ELF-1 (cell line): ENCODE results near the gene LRP1B.

Experiments used
- DNase-seq: peaks from one replicate; pipeline ENCODE4 v3.0.0-alpha.2; 2016; ENCODE audit warnings: low read depth, low spot score

Gene LRP1B

GRCh38 chr2:142041996-142042395, 88.8 kb downstream of the LRP1B start:
- no peak for DNase-seq

GRCh38 chr2:142041105-142041504, 89.7 kb downstream of the LRP1B start:
- no peak for DNase-seq

- DNase-seq = no peak
Observed at GRCh38 chr2:142040556-142040955, 90.3 kb downstream of the LRP1B start.

- DNase-seq = no peak
Observed at GRCh38 chr2:142038826-142039225, 92.0 kb downstream of the LRP1B start.

GRCh38 chr2:142037744-142038143, 93.1 kb downstream of the LRP1B start:
- no peak for DNase-seq

GRCh38 chr2:142037066-142037465, 93.8 kb downstream of the LRP1B start:
- peak; percentile 23 for DNase-seq

- DNase-seq = no peak
Observed at GRCh38 chr2:142033393-142033792, 97.4 kb downstream of the LRP1B start.

GRCh38 chr2:142031656-142032055, 99.2 kb downstream of the LRP1B start:
- peak; percentile 6 for DNase-seq

GRCh38 chr2:142030735-142031134, 100.1 kb downstream of the LRP1B start:
- DNase-seq = no peak

GRCh38 chr2:142029974-142030373, 100.8 kb downstream of the LRP1B start:
- DNase-seq = no peak

GRCh38 chr2:142025394-142025793, 105.4 kb downstream of the LRP1B start:
- no peak for DNase-seq

- DNase-seq = no peak
Observed at GRCh38 chr2:142020368-142020767, 110.4 kb downstream of the LRP1B start.

- no peak for DNase-seq
Observed at GRCh38 chr2:142014536-142014935, 116.3 kb downstream of the LRP1B start.

- no peak for DNase-seq
Observed at GRCh38 chr2:142012797-142013196, 118.0 kb downstream of the LRP1B start.

GRCh38 chr2:142010477-142011270, 120.1 kb downstream of the LRP1B start:
- no peak for DNase-seq

GRCh38 chr2:142008135-142008744, 122.6 kb downstream of the LRP1B start:
- DNase-seq = no peak

GRCh38 chr2:141994066-141994465, 136.8 kb downstream of the LRP1B start:
- no peak for DNase-seq

- no peak for DNase-seq
Observed at GRCh38 chr2:141992695-141993094, 138.1 kb downstream of the LRP1B start.

- DNase-seq = no peak
Observed at GRCh38 chr2:141968433-141968832, 162.4 kb downstream of the LRP1B start.

- DNase-seq = no peak
Observed at GRCh38 chr2:141967980-141968379, 162.8 kb downstream of the LRP1B start.

- no peak for DNase-seq
Observed at GRCh38 chr2:141967503-141967902, 163.3 kb downstream of the LRP1B start.

- DNase-seq = no peak
Observed at GRCh38 chr2:141959941-141960340, 170.9 kb downstream of the LRP1B start.

- no peak for DNase-seq
Observed at GRCh38 chr2:141959016-141959415, 171.8 kb downstream of the LRP1B start.
